Keratinocyte (primary cell): ENCODE data around the gene LDLRAD4. TPM values are rescaled to one million over a fixed set of nuclear protein-coding genes. Genes with fewer than 3 reads are reported as not detected.

Experiments used
- DNase-seq: peaks from one replicate; pipeline ENCODE4 v3.0.0-alpha.2; 2011; ENCODE audit warnings: low read depth, missing footprints, low spot score
- FAIRE-seq: peaks from 2 replicates; lab custom pipeline; 2011; peaks lifted over from hg19 to GRCh38; lab: Jason Lieb, UNC
- H2AFZ ChIP-seq: 2 replicates; pipeline ENCODE4 v1.6.0; 2012; ENCODE audit warnings: low read length, control low read depth, inconsistent platforms; ENCODE audit not compliant: control insufficient read depth
- H3K27ac ChIP-seq: 2 replicates; pipeline ENCODE4 v1.5.1; 2011; ENCODE audit warnings: low read length; ENCODE audit not compliant: control insufficient read depth, insufficient read depth
- H3K27me3 ChIP-seq: 3 replicates; pipeline ENCODE4 v1.6.0; 2011; ENCODE audit warnings: low read length; ENCODE audit not compliant: control insufficient read depth, insufficient read depth; ENCODE audit errors: extremely low read depth
- H3K36me3 ChIP-seq, 2 experiments: 2 replicates in 1 of 2; 3 replicates in 1 of 2; pipeline ENCODE4 v1.5.1; 2011; ENCODE audit warnings: low read length in 2 of 2, mild to moderate bottlenecking in 1 of 2; ENCODE audit not compliant: control insufficient read depth in 2 of 2, insufficient read depth in 2 of 2; ENCODE audit errors: extremely low read depth in 1 of 2
- H3K4me1 ChIP-seq: 3 replicates; pipeline ENCODE4 v1.5.1; 2011; ENCODE audit warnings: low read length; ENCODE audit not compliant: control insufficient read depth, insufficient read depth; ENCODE audit errors: extremely low read depth
- H3K4me2 ChIP-seq: 3 replicates; pipeline ENCODE4 v1.6.0; 2011; ENCODE audit warnings: low read depth, low read length; ENCODE audit not compliant: control insufficient read depth, insufficient read depth; ENCODE audit errors: extremely low read depth
- H3K4me3 ChIP-seq, 3 experiments: fragments of 200-600 bp in 1 of 3; sonication (generic) in 1 of 3; 2 replicates in 2 of 3; 3 replicates in 1 of 3; pipeline ENCODE4 v1.5.1; 2011 to 2016; ENCODE audit warnings: low read length in 3 of 3, mild to moderate bottlenecking in 3 of 3, control low read depth in 2 of 3, inconsistent platforms in 1 of 3, low read depth in 1 of 3, mixed read lengths in 1 of 3, mixed run types in 1 of 3, moderate library complexity in 1 of 3; ENCODE audit not compliant: control insufficient read depth in 2 of 3, insufficient read depth in 2 of 3; ENCODE audit errors: extremely low read depth in 1 of 3
- H3K79me2 ChIP-seq: 2 replicates; pipeline ENCODE4 v1.6.0; 2012; ENCODE audit warnings: low read length; ENCODE audit not compliant: control insufficient read depth, insufficient read depth
- H3K9ac ChIP-seq: 3 replicates; pipeline ENCODE4 v1.6.0; 2011; ENCODE audit warnings: low read length; ENCODE audit not compliant: control insufficient read depth, insufficient read depth; ENCODE audit errors: extremely low read depth
- H3K9me1 ChIP-seq: 3 replicates; pipeline ENCODE4 v1.6.0; 2011; ENCODE audit warnings: low read length; ENCODE audit not compliant: control insufficient read depth, insufficient read depth; ENCODE audit errors: extremely low read depth
- H3K9me3 ChIP-seq: 2 replicates; pipeline ENCODE4 v1.5.1; 2012; ENCODE audit warnings: low read depth, low read length; ENCODE audit not compliant: control insufficient read depth
- H4K20me1 ChIP-seq: 3 replicates; pipeline ENCODE4 v1.6.0; 2011; ENCODE audit warnings: low read length; ENCODE audit not compliant: control insufficient read depth, insufficient read depth; ENCODE audit errors: extremely low read depth
- EZH2 ChIP-seq: IDR thresholded peaks from one replicate; pipeline ENCODE4 v1.6.1; 2012; ENCODE audit warnings: inconsistent platforms, mild to moderate bottlenecking, low read length, moderate library complexity
- dilution Hi-C: fragments of 300-500 bp; cut with MboI; formaldehyde crosslinking; loops from one replicate; pipeline ENCODE4 v1.7.0; 2020; ENCODE audit warnings: low sequenced_read_pairs; ENCODE audit not compliant: extremely low pct_ligation_motif_present
- polyA plus RNA-seq, 5 experiments: library from polyadenylated mRNA; depleted of rRNA in 3 of 5; stranded (reverse) in 3 of 5; stranded (forward) in 1 of 5; unstranded in 1 of 5; fragments of >200 nt; gene quantifications; 1 replicate in 1 of 5; 2 replicates in 3 of 5; 3 replicates in 1 of 5; pipeline versions ENCODE4 v1.2.1 to v1.2.3, GENCODE V29; 2011 to 2012; ENCODE audit warnings: missing spikeins in 2 of 5, low read depth in 1 of 5, low replicate concordance in 1 of 5
- TF ChIP-seq, protein P1 (sequence below), 3 experiments: IDR thresholded peaks in 1 of 3; conservative IDR thresholded peaks in 1 of 3; optimal IDR thresholded peaks in 1 of 3; 2 replicates in 2 of 3; 3 replicates in 1 of 3; pipeline versions ENCODE3 to v1.5.1; 2011; ENCODE audit warnings: low read length in 3 of 3, mild to moderate bottlenecking in 3 of 3, moderate library complexity in 2 of 3, control low read depth in 1 of 3, inconsistent platforms in 1 of 3; ENCODE audit not compliant: insufficient read depth in 2 of 3; ENCODE audit errors: extremely low read depth in 1 of 3

Gene LDLRAD4
- polyA plus RNA-seq, 1 donor (not counting 4 experiments of a cell fraction or from before 2014, with no cell fraction given): not detected

DNA sequence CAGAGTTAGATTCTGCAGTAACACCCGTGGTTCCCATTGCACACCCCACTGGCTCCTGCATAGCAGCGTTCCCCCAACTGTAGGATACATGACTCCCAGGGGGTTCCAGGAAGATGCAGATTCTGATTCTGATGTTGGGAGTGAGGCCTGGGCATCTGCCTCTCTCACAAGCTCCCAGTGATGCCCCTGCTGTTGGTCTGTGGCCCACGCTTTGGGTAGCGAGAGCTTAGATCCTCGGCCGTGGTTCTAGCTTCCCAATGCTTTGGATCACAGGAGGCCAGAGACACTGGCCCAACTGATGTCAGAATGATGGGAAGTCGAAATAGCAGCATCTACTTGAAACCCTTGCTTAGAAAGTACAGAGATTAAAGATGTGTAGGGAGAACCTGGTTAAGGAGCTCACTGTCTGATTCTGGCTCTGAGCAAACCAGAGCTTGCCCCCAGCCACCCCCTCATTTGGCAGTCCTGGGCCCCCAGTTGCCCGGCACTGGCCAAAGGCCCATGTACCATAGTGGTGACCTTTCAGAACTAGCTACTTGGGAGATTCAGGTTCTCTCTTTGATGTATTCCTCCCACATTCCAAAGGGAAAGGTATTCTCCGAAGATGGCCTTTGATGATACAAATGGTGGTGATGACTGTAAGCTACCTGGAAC is 310.3 kb downstream of the LDLRAD4 start:
- no peak overlapping the region for H3K4me3 ChIP-seq
- no peak overlapping the region for H3K9ac ChIP-seq
- no peaks in the 10 kb centered on the region for H3K4me1 ChIP-seq
- H3K9me1 ChIP-seq: no peaks in the 10 kb centered on the region
- TF ChIP-seq, protein P1, sequence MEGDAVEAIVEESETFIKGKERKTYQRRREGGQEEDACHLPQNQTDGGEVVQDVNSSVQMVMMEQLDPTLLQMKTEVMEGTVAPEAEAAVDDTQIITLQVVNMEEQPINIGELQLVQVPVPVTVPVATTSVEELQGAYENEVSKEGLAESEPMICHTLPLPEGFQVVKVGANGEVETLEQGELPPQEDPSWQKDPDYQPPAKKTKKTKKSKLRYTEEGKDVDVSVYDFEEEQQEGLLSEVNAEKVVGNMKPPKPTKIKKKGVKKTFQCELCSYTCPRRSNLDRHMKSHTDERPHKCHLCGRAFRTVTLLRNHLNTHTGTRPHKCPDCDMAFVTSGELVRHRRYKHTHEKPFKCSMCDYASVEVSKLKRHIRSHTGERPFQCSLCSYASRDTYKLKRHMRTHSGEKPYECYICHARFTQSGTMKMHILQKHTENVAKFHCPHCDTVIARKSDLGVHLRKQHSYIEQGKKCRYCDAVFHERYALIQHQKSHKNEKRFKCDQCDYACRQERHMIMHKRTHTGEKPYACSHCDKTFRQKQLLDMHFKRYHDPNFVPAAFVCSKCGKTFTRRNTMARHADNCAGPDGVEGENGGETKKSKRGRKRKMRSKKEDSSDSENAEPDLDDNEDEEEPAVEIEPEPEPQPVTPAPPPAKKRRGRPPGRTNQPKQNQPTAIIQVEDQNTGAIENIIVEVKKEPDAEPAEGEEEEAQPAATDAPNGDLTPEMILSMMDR (optimal IDR thresholded peaks at IDR 0.05 in 1 of 3, IDR thresholded peaks at IDR 0.05 in 1 of 3, conservative IDR thresholded peaks at IDR 0.05 in 1 of 3; ENCODE audit: extremely low read depth in 1 of 3, insufficient read depth in 2 of 3, low read length in 3 of 3): no peak
- no peak for TF ChIP-seq EZH2
- DNase-seq (no peak), FAIRE-seq (no peak)
- H3K36me3 ChIP-seq: no peaks in the 10 kb centered on the region
- H4K20me1 ChIP-seq: no peaks in the 10 kb centered on the region
- dilution Hi-C loops: no loop called here
- no peak overlapping the region for H2AFZ ChIP-seq
- no peak overlapping the region for H3K27ac ChIP-seq
- no peaks in the 10 kb centered on the region for H3K79me2 ChIP-seq
- no peaks in the 10 kb centered on the region for H3K9me3 ChIP-seq
- H3K4me2 ChIP-seq: no peak overlapping the region
- H3K27me3 ChIP-seq: no peaks in the 10 kb centered on the region

DNA sequence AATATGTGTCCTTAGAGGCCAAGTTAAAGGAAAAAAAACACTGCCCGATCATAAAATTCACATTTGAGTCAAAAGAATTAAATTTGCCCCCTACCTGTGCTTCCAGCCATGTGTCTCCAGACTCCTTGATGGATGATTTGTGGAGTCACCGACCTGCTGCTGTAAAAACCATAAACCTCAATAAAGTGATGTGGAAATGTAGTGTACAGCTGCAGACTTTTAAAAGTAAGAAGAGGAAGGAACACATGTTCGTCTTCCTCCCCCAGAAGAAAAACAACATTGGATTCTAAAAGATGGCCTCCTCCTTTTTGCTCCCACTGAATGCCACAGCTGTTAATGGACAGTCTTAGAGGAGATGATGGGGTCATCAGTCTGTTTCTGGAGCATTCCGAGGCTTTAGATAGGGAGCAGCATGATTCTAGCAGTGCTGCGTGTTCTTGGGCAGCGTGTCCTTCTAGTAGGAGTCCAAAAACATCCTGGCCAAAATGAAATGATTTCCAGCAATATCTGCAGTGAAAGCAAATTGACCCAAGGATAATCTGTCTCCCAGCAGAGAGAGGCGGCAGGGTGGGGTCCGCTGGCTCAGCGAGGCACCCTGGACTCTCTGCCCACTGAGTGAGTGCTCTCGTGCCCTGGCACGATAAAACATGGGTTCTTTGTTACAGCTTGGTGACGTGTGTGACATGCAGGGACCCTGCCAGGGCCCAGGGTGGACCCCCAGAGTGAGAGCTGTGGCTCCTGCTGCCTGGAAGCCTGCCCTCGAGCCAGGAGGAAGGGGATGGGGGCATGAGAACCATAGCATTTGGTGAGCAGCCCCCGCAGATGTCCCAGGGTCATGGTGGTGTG is 311.7 kb downstream of the LDLRAD4 start:
- H4K20me1 ChIP-seq: no peaks in the 10 kb centered on the region
- H3K4me2 ChIP-seq: no peak overlapping the region
- no peaks in the 10 kb centered on the region for H3K9me1 ChIP-seq
- H3K4me3 ChIP-seq: no peak overlapping the region
- FAIRE-seq: no peak
- H3K36me3 ChIP-seq: no peaks in the 10 kb centered on the region
- H3K9me3 ChIP-seq: no peaks in the 10 kb centered on the region
- H3K27ac ChIP-seq: no peak overlapping the region
- DNase-seq: no peak
- dilution Hi-C loops: no loop called here
- no peaks in the 10 kb centered on the region for H3K79me2 ChIP-seq
- H3K9ac ChIP-seq: no peak overlapping the region
- no peak for TF ChIP-seq EZH2
- TF ChIP-seq, protein P1 (optimal IDR thresholded peaks at IDR 0.05 in 1 of 3, IDR thresholded peaks at IDR 0.05 in 1 of 3, conservative IDR thresholded peaks at IDR 0.05 in 1 of 3; ENCODE audit: extremely low read depth in 1 of 3, insufficient read depth in 2 of 3, low read length in 3 of 3): no peak
- H3K27me3 ChIP-seq: no peaks in the 10 kb centered on the region
- no peaks in the 10 kb centered on the region for H3K4me1 ChIP-seq
- no peak overlapping the region for H2AFZ ChIP-seq
